ENCODE results near the gene RTCB.

Gene RTCB

GRCh38 chr22:32348031-32348611 lies 63.9 kb downstream of the RTCB start:
- Histone ChIP-seq H2BK5ac (ENCODE audit: low read length) (peak overlapping the region; percentile 53), H3K23ac (ENCODE audit: low read depth, low read length, poor library complexity) (no peak overlapping the region), H2BK12ac (ENCODE audit: low read length) (peak overlapping the region; percentile 84), H3K4me1 (ENCODE audit: control insufficient read depth in 2 of 2, insufficient read depth in 1 of 2, low read depth in 1 of 2, low read length in 2 of 2) (peaks cover 11 to 35% of the 10 kb centered on the region in 2 donors), H2AK5ac (ENCODE audit: low read depth, low read length) (peak overlapping the region; percentile 96), H4K91ac (ENCODE audit: low read depth, low read length, poor library complexity) (no peak overlapping the region), H3K79me1 (ENCODE audit: low read depth, low read length) (peaks cover under 1% of the 10 kb centered on the region), H3K14ac (ENCODE audit: low read length) (no peak overlapping the region), H4K8ac (ENCODE audit: low read depth, low read length) (no peak overlapping the region), H3K27ac (replicated peaks; ENCODE audit: low read length) (no peak overlapping the region), H3K9me3 (replicated peaks in 1 of 2; ENCODE audit: control insufficient read depth in 2 of 2, insufficient read depth in 1 of 2, low read depth in 1 of 2, low read length in 2 of 2) (peaks cover 0 to 3% of the 10 kb centered on the region in 2 donors), H2AFZ (ENCODE audit: low read length) (no peak overlapping the region), H3K36me3 (replicated peaks in 1 of 2; ENCODE audit: control insufficient read depth in 2 of 2, insufficient read depth in 2 of 2, low read length in 2 of 2) (no peaks in the 10 kb centered on the region), H2BK15ac (ENCODE audit: low read length) (peak overlapping the region; percentile 94), H2BK120ac (ENCODE audit: low read depth, low read length) (no peak overlapping the region), H3K4me3 (ENCODE audit: low read length in 2 of 2) (no peak overlapping the region), H3K4me2 (ENCODE audit: insufficient read depth, low read length, poor library complexity, severe bottlenecking) (no peak overlapping the region), H3K27me3 (ENCODE audit: control insufficient read depth in 3 of 3, insufficient read depth in 3 of 3, low read depth in 1 of 3, low read length in 3 of 3) (no peaks in the 10 kb centered on the region), H3K18ac (ENCODE audit: low read length) (peak overlapping the region; percentile 96), H3K9ac (ENCODE audit: low read depth, low read length, poor library complexity) (no peak overlapping the region), H3K4ac (ENCODE audit: low read length) (peak overlapping the region; percentile 99)
- no peak for DNase-seq (ENCODE audit: low spot score)
- no CpG with 5 or more reads among the region's 6 CpGs for WGBS, 2 donors (ENCODE audit: extremely low coverage in 2 of 2, insufficient read length in 2 of 2, insufficient replicate concordance in 1 of 2)

- H3K4me3 ChIP-seq (ENCODE audit: low read length in 2 of 2): no peak overlapping the region
- H2AK5ac ChIP-seq (ENCODE audit: low read depth, low read length): no peak overlapping the region
- no peak overlapping the region for H2BK15ac ChIP-seq (ENCODE audit: low read length)
- no peaks in the 10 kb centered on the region for H3K79me1 ChIP-seq (ENCODE audit: low read depth, low read length)
- H3K14ac ChIP-seq (ENCODE audit: low read length): no peak overlapping the region
- no peak overlapping the region for H2AFZ ChIP-seq (ENCODE audit: low read length)
- H4K91ac ChIP-seq (ENCODE audit: low read depth, low read length, poor library complexity): no peak overlapping the region
- H2BK12ac ChIP-seq (ENCODE audit: low read length): no peak overlapping the region
- H3K9me3 ChIP-seq (replicated peaks in 1 of 2; ENCODE audit: control insufficient read depth in 2 of 2, insufficient read depth in 1 of 2, low read depth in 1 of 2, low read length in 2 of 2): peaks cover 0 to 3% of the 10 kb centered on the region in 2 donors
- no peaks in the 10 kb centered on the region for H3K27me3 ChIP-seq (ENCODE audit: control insufficient read depth in 3 of 3, insufficient read depth in 3 of 3, low read depth in 1 of 3, low read length in 3 of 3)
- DNase-seq (ENCODE audit: low spot score): no peak
- no peak overlapping the region for H4K8ac ChIP-seq (ENCODE audit: low read depth, low read length)
- H3K9ac ChIP-seq (ENCODE audit: low read depth, low read length, poor library complexity): no peak overlapping the region
- H3K36me3 ChIP-seq (replicated peaks in 1 of 2; ENCODE audit: control insufficient read depth in 2 of 2, insufficient read depth in 2 of 2, low read length in 2 of 2): no peaks in the 10 kb centered on the region
- no peak overlapping the region for H3K4me2 ChIP-seq (ENCODE audit: insufficient read depth, low read length, poor library complexity, severe bottlenecking)
- no peak overlapping the region for H2BK120ac ChIP-seq (ENCODE audit: low read depth, low read length)
- H3K23ac ChIP-seq (ENCODE audit: low read depth, low read length, poor library complexity): no peak overlapping the region
- no peak overlapping the region for H2BK5ac ChIP-seq (ENCODE audit: low read length)
- no CpG with 5 or more reads among the region's 5 CpGs for WGBS, 2 donors (ENCODE audit: extremely low coverage in 2 of 2, insufficient read length in 2 of 2, insufficient replicate concordance in 1 of 2)
- H3K4me1 ChIP-seq (ENCODE audit: control insufficient read depth in 2 of 2, insufficient read depth in 1 of 2, low read depth in 1 of 2, low read length in 2 of 2): peaks cover 30 to 52% of the 10 kb centered on the region in 2 donors
- no peak overlapping the region for H3K4ac ChIP-seq (ENCODE audit: low read length)
- no peak overlapping the region for H3K27ac ChIP-seq (replicated peaks; ENCODE audit: low read length)
- H3K18ac ChIP-seq (ENCODE audit: low read length): no peak overlapping the region
Observed at GRCh38 chr22:32343941-32344340, 68.1 kb downstream of the RTCB start.

GRCh38 chr22:32342977-32343376 lies 69.1 kb downstream of the RTCB start:
- no peak overlapping the region for H3K27ac ChIP-seq (replicated peaks; ENCODE audit: low read length)
- H2AK5ac ChIP-seq (ENCODE audit: low read depth, low read length): no peak overlapping the region
- no peak overlapping the region for H4K91ac ChIP-seq (ENCODE audit: low read depth, low read length, poor library complexity)
- H3K4me3 ChIP-seq (ENCODE audit: low read length in 2 of 2): no peak overlapping the region
- peaks cover 27 to 55% of the 10 kb centered on the region in 2 donors for H3K4me1 ChIP-seq (ENCODE audit: control insufficient read depth in 2 of 2, insufficient read depth in 1 of 2, low read depth in 1 of 2, low read length in 2 of 2)
- no peak for DNase-seq (ENCODE audit: low spot score)
- H3K4ac ChIP-seq (ENCODE audit: low read length): no peak overlapping the region
- WGBS, 2 donors (ENCODE audit: extremely low coverage in 2 of 2, insufficient read length in 2 of 2, insufficient replicate concordance in 1 of 2): no CpG with 5 or more reads among the region's 2 CpGs
- H3K27me3 ChIP-seq (ENCODE audit: control insufficient read depth in 3 of 3, insufficient read depth in 3 of 3, low read depth in 1 of 3, low read length in 3 of 3): no peaks in the 10 kb centered on the region
- no peak overlapping the region for H3K4me2 ChIP-seq (ENCODE audit: insufficient read depth, low read length, poor library complexity, severe bottlenecking)
- H3K79me1 ChIP-seq (ENCODE audit: low read depth, low read length): no peaks in the 10 kb centered on the region
- no peak overlapping the region for H3K14ac ChIP-seq (ENCODE audit: low read length)
- H2BK15ac ChIP-seq (ENCODE audit: low read length): no peak overlapping the region
- H3K9ac ChIP-seq (ENCODE audit: low read depth, low read length, poor library complexity): no peak overlapping the region
- H3K23ac ChIP-seq (ENCODE audit: low read depth, low read length, poor library complexity): no peak overlapping the region
- H2BK120ac ChIP-seq (ENCODE audit: low read depth, low read length): no peak overlapping the region
- no peak overlapping the region for H2BK5ac ChIP-seq (ENCODE audit: low read length)
- H3K9me3 ChIP-seq (replicated peaks in 1 of 2; ENCODE audit: control insufficient read depth in 2 of 2, insufficient read depth in 1 of 2, low read depth in 1 of 2, low read length in 2 of 2): peaks cover 0 to 3% of the 10 kb centered on the region in 2 donors
- H3K36me3 ChIP-seq (replicated peaks in 1 of 2; ENCODE audit: control insufficient read depth in 2 of 2, insufficient read depth in 2 of 2, low read length in 2 of 2): no peaks in the 10 kb centered on the region
- H3K18ac ChIP-seq (ENCODE audit: low read length): no peak overlapping the region
- no peak overlapping the region for H4K8ac ChIP-seq (ENCODE audit: low read depth, low read length)
- no peak overlapping the region for H2AFZ ChIP-seq (ENCODE audit: low read length)
- no peak overlapping the region for H2BK12ac ChIP-seq (ENCODE audit: low read length)

- Histone ChIP-seq H3K4me2 (ENCODE audit: insufficient read depth, low read length, poor library complexity, severe bottlenecking) (peak overlapping the region; percentile 20), H3K9ac (ENCODE audit: low read depth, low read length, poor library complexity) (no peak overlapping the region), H3K27me3 (ENCODE audit: control insufficient read depth in 3 of 3, insufficient read depth in 3 of 3, low read depth in 1 of 3, low read length in 3 of 3) (no peaks in the 10 kb centered on the region), H4K91ac (ENCODE audit: low read depth, low read length, poor library complexity) (peak overlapping the region; percentile 93), H2AK5ac (ENCODE audit: low read depth, low read length) (peak overlapping the region; percentile 94), H3K79me1 (ENCODE audit: low read depth, low read length) (no peaks in the 10 kb centered on the region), H4K8ac (ENCODE audit: low read depth, low read length) (no peak overlapping the region), H2BK5ac (ENCODE audit: low read length) (peak overlapping the region; percentile 69), H3K4me3 (ENCODE audit: low read length in 2 of 2) (no peak overlapping the region), H2BK15ac (ENCODE audit: low read length) (peak overlapping the region; percentile 18), H3K9me3 (replicated peaks in 1 of 2; ENCODE audit: control insufficient read depth in 2 of 2, insufficient read depth in 1 of 2, low read depth in 1 of 2, low read length in 2 of 2) (peaks cover 0 to 3% of the 10 kb centered on the region in 2 donors), H3K27ac (replicated peaks; ENCODE audit: low read length) (peak overlapping the region; percentile 86), H2AFZ (ENCODE audit: low read length) (peak overlapping the region; percentile 24), H2BK120ac (ENCODE audit: low read depth, low read length) (peak overlapping the region; percentile 98), H3K18ac (ENCODE audit: low read length) (peak overlapping the region; percentile 51), H2BK12ac (ENCODE audit: low read length) (peak overlapping the region; percentile 96), H3K36me3 (replicated peaks in 1 of 2; ENCODE audit: control insufficient read depth in 2 of 2, insufficient read depth in 2 of 2, low read length in 2 of 2) (no peaks in the 10 kb centered on the region), H3K14ac (ENCODE audit: low read length) (peak overlapping the region; percentile 49), H3K4me1 (ENCODE audit: control insufficient read depth in 2 of 2, insufficient read depth in 1 of 2, low read depth in 1 of 2, low read length in 2 of 2) (peaks cover 36 to 71% of the 10 kb centered on the region in 2 donors), H3K23ac (ENCODE audit: low read depth, low read length, poor library complexity) (no peak overlapping the region), H3K4ac (ENCODE audit: low read length) (peak overlapping the region; percentile 27)
- peak; percentile 63 for DNase-seq (ENCODE audit: low spot score)
- WGBS, 2 donors (ENCODE audit: extremely low coverage in 2 of 2, insufficient read length in 2 of 2, insufficient replicate concordance in 1 of 2): no CpG with 5 or more reads among the region's 13 CpGs
Observed at GRCh38 chr22:32341122-32341740, 70.8 kb downstream of the RTCB start.
